GM18526 (cell line): Measurements from ENCODE around the gene SRSF5.

ENCODE experiments used
- POLR2A ChIP-seq: IDR thresholded peaks from 3 replicates; pipeline ENCODE4 v1.6.1; 2011; ENCODE audit not compliant: insufficient read length; ENCODE audit errors: extremely low read depth

Gene SRSF5

GRCh38 chr14:69795691-69796090, 28.7 kb downstream of the SRSF5 start:
- TF ChIP-seq POLR2A = no peak

GRCh38 chr14:69796797-69797500, 30.0 kb downstream of the SRSF5 start, which contains the start of gene SLC10A1:
SLC10A1 (minus strand) TSS chr14:69797241; CDS start chr14:69797155, 86 bp downstream.
- no peak for TF ChIP-seq POLR2A

DNA sequence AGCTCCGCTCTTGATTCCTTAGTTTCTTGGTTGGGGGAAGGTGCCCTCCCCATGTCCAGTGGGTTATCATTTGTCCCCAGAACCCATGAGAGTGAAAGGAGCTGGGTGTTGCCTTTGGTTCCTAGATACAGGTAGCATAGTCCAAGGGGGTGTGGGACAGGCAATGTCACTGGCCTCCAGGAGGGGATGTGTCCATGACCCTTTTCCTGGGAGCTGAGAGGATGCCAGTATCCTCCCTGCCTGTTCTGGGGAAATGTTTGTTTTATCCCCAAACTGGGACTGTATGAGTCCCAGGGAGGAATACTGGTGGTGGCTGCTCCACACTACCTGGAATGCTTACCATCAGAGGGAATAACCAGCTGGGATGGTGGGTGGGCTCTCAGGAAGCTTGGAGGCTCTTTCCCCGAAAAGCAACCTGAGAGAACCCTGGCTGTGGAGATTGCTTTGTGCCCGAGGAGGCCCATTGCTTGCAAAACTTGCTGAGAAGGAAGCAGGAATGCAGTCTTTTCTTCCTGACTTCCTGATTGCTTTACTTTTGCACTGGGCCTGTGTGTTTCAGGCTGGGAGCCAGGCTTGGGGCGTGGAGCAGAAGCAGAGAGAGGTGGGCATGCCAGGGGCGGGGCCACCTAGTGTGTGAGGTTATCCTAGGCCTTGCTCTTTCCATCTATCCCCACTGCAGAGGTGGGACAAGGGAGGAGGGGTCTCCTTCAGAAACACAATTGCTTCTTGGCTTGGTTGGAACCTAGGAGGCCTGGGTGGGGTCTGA, 30.8 kb downstream of the SRSF5 start:
- TF ChIP-seq POLR2A = no peak

DNA sequence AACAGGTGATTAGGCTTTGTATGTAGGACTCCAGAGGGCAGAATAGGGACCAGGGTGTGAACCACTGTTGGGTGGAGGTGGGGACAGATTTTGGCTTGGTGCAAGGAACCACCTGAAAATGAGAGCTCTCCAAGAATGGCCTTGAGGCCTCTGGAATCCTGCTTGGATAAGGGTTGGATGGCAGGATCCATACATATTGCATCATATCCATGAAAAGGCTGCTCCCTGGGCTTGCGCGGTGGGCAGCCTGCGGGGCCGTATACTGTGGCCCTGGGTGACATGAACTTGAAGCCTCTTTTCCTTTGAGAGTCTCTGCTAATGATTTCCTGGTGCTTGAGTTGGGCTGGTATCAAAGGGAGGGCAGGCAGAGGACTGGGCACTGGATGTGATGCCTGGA, 31.4 kb downstream of the SRSF5 start:
- no peak for TF ChIP-seq POLR2A

- TF ChIP-seq POLR2A = no peak
These were observed 36.8 kb downstream of the SRSF5 start for GRCh38 chr14:69803753-69804152.

GRCh38 chr14:69804902-69805301, 38.0 kb downstream of the SRSF5 start:
- no peak for TF ChIP-seq POLR2A

DNA sequence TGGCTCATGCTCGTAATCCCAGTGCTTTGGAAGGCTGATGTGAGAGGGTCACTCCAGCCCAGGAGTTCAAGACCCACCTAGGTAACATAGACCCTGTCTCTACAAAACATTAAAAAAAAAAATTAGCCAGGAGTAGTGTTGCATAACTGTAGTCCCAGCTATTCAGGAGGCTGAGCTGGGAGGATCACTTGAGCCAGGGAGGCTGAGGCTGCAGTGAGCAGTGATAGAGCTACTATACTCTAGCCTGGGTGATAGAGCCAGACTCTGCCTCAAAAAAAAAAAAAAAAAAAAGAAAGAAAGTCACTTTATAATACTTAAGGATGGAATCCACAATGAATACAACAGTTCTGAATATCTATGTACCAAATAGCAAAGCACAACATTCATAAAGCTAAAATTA, 40.2 kb downstream of the SRSF5 start:
- no peak for TF ChIP-seq POLR2A

DNA sequence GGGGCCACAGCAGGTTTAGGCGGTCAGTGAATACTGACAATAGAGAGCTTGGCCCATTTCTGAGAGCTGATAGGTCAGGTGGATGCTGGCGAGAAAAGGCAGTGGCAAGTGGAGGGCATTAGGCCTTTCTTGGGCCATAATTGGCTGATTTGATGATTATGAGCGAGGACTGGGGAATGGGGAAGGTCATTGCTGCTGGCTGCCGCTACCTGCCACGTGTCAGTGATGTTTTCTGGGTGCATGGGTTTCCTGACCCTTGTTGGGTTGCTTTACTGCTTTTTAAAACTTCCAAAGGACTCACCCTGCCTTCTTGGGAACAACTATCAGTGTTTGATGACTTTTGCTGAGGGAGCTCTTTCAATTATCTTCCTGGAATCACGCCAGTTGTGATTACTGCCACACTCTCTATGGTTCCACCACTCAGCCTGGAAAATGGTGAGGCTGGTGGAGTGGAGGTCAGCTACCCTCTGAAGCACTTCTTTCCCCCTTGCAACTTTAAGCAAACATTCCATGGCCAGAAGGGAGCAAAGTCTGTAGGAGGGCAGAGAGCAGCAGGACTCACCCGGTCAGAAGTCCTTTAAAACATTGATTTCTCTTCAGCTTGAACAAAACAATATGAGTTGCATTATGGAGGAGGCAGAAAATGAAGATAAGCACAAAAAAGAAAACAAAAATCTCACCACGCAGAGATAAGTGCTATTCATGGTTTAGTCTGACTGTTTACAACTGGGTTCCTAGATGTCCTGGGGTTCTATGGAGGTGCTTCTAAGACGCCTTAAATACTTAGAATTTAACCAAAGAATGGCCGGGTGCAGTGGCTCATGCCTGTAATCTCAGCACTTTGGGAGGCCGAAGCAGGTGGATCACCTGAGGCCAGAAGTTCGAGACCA, 42.2 kb downstream of the SRSF5 start:
- no peak for TF ChIP-seq POLR2A

DNA sequence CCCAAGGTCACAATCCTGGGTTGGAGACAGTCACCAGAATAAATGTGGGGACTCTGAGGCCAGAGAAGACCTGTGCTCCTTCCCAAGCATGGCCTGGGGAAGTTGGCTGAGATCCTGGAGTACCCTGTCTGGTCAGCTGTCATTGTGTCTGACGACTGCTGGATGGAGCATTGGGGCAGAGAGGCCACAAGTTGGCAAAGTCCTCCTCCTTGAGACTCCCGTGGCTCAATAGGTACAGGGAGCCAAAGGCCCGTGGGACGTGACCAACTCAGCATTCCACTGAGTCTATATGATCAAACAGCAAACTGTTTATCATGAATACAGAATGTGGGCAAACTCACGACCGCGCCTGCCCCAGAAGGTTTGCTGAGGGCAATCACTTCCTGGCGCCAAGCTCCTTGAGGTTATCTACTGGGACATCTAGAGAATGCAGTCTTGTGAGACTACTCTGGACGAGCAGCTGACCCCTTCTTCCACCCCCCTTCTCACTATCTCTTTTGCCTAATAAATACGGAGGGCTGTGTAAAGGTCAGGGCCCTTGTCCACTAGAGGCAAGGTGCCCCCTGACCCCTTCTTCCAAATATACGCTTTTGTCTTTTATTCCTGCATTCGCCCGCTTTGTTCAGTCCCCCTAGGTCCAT, 44.4 kb downstream of the SRSF5 start:
- TF ChIP-seq POLR2A = no peak

- no peak for TF ChIP-seq POLR2A
These were observed 44.9 kb downstream of the SRSF5 start for GRCh38 chr14:69811868-69812252.

DNA sequence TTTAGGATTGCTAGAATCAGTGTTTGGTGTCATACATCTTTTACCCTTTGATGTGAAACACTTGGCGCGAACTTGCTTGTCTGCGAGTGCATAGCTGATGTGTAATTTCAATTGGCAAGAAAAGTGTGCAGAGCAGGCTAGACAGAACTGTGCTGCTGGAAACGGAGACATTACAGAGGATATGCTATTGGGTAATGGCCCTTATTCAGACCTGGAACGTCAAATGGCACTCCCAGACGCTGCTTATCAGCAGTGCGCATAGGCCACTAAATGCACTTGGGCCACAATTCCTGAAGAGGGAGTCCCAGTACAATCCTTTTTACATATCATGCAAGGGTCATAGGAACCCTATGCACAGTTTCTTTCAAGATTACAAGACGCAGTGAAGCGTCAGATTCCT, 45.8 kb downstream of the SRSF5 start:
- no peak for TF ChIP-seq POLR2A

DNA sequence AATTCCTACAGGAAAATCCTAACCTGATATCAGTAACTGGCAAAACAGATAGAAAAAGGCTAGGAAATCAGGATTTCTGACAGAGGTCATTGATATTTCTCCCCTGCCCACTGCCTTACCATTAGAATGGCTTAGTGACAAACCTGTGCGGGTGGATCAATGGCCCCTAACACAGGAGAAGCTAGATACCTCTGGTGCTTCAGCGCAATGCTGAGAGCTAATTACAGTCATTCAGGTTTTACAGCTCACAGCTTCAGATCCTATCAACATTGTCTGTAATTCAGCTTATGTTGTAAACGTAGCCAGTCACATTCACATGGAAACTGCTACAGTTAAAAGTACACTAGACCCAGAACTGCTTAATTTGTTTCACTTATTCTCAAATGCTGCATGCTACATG, 47.5 kb downstream of the SRSF5 start:
- no peak for TF ChIP-seq POLR2A

GRCh38 chr14:69815556-69815955, 48.6 kb downstream of the SRSF5 start:
- no peak for TF ChIP-seq POLR2A

- TF ChIP-seq POLR2A = no peak
These were observed 49.3 kb downstream of the SRSF5 start for GRCh38 chr14:69816216-69816615.

GRCh38 chr14:69818758-69819191, 51.8 kb downstream of the SRSF5 start:
- TF ChIP-seq POLR2A = no peak

GRCh38 chr14:69819607-69820006, 52.7 kb downstream of the SRSF5 start:
- no peak for TF ChIP-seq POLR2A

GRCh38 chr14:69820991-69821390, 54.0 kb downstream of the SRSF5 start:
- no peak for TF ChIP-seq POLR2A
